Measurements from ENCODE around the gene GMDS.

The GMDS gene

GRCh38 chr6:1577146-1577680, 668.2 kb downstream of the GMDS start:
- ATAC-seq, result no peak
- TF ChIP-seq SNAI2 (CRISPR knock-in tag; IDR thresholded peaks at IDR 0.05), result no peak
- no peak for TF ChIP-seq TOX (CRISPR knock-in tag; IDR thresholded peaks at IDR 0.05; ENCODE audit: borderline replicate concordance)
- no peak for TF ChIP-seq BACH2 (CRISPR knock-in tag; IDR thresholded peaks at IDR 0.05; ENCODE audit: borderline replicate concordance)
- TF ChIP-seq POU6F1 (CRISPR knock-in tag; IDR thresholded peaks at IDR 0.05; ENCODE audit: borderline replicate concordance, low read depth), result no peak
- TF ChIP-seq ZNF565 (CRISPR knock-in tag; conservative IDR thresholded peaks at IDR 0.05; ENCODE audit: low read depth), result no peak
- TF ChIP-seq ARNTL (CRISPR knock-in tag; IDR thresholded peaks at IDR 0.05; ENCODE audit: borderline replicate concordance, low read depth), result no peak
- TF ChIP-seq PATZ1 (CRISPR knock-in tag; IDR thresholded peaks at IDR 0.05; ENCODE audit: borderline replicate concordance), result no peak
- no peak for TF ChIP-seq ESRRG (CRISPR knock-in tag; IDR thresholded peaks at IDR 0.05)
- TF ChIP-seq CREB5 (CRISPR knock-in tag; IDR thresholded peaks at IDR 0.05; ENCODE audit: low read depth), result no peak
- TF ChIP-seq CSDC2 (CRISPR knock-in tag; IDR thresholded peaks at IDR 0.05), result no peak
- TF ChIP-seq ZNF8 (CRISPR knock-in tag; IDR thresholded peaks at IDR 0.05), result no peak
- no peak for TF ChIP-seq RARB (CRISPR knock-in tag; IDR thresholded peaks at IDR 0.05)
- no peak for TF ChIP-seq ZFP30 (CRISPR knock-in tag; IDR thresholded peaks at IDR 0.05)

- ATAC-seq, result no peak
Observed at GRCh38 chr6:1576711-1577110, 668.7 kb downstream of the GMDS start.

More at GRCh38 chr6:1576711-1577110, 668.7 kb downstream of the GMDS start:
- no peak for TF ChIP-seq POU6F1 (CRISPR knock-in tag; IDR thresholded peaks at IDR 0.05; ENCODE audit: borderline replicate concordance, low read depth)
- no peak for TF ChIP-seq OSR1 (CRISPR knock-in tag; IDR thresholded peaks at IDR 0.05)
- TF ChIP-seq CSDC2 (CRISPR knock-in tag; IDR thresholded peaks at IDR 0.05), result no peak
- no peak for TF ChIP-seq CREB5 (CRISPR knock-in tag; IDR thresholded peaks at IDR 0.05; ENCODE audit: low read depth)
- TF ChIP-seq ZNF565 (CRISPR knock-in tag; conservative IDR thresholded peaks at IDR 0.05; ENCODE audit: low read depth), result no peak
- TF ChIP-seq ZFP30 (CRISPR knock-in tag; IDR thresholded peaks at IDR 0.05), result no peak
- no peak for TF ChIP-seq CSRNP3 (CRISPR knock-in tag; IDR thresholded peaks at IDR 0.05)
- TF ChIP-seq ISL1 (CRISPR knock-in tag; IDR thresholded peaks at IDR 0.05), result no peak
- no peak for TF ChIP-seq ZFP3 (CRISPR knock-in tag; IDR thresholded peaks at IDR 0.05)
- TF ChIP-seq TOX (CRISPR knock-in tag; IDR thresholded peaks at IDR 0.05; ENCODE audit: borderline replicate concordance), result no peak
- TF ChIP-seq ZNF70 (CRISPR knock-in tag; IDR thresholded peaks at IDR 0.05), result no peak
- TF ChIP-seq TSHZ2 (CRISPR knock-in tag; IDR thresholded peaks at IDR 0.05), result no peak
- TF ChIP-seq PPARA (CRISPR knock-in tag; IDR thresholded peaks at IDR 0.05; ENCODE audit: borderline replicate concordance), result no peak
- TF ChIP-seq PATZ1 (CRISPR knock-in tag; IDR thresholded peaks at IDR 0.05; ENCODE audit: borderline replicate concordance), result no peak
- no peak for TF ChIP-seq ZC3H10 (CRISPR knock-in tag; IDR thresholded peaks at IDR 0.05)

Data from SK-N-SH treated with all-trans-retinoic acid at 6 μM for 48 hours (cell line).